Colonic mucosa (tissue), 4 donors: Measurements from ENCODE around the gene SF1. TPM values are rescaled to one million over a fixed set of nuclear protein-coding genes. Genes with fewer than 3 reads are reported as not detected.

Source experiments
- DNase-seq: peaks from one replicate; pipeline ENCODE4 v3.0.0-alpha.2; 2020
- H3K27ac ChIP-seq: fragments of 200-600 bp; one replicate; pipeline ENCODE4 v1.8.0; 2021
- H3K27me3 ChIP-seq: fragments of 200-600 bp; one replicate; pipeline ENCODE4 v1.8.0; 2021
- H3K36me3 ChIP-seq: fragments of 200-600 bp; one replicate; pipeline ENCODE4 v1.8.0; 2021
- H3K4me1 ChIP-seq: fragments of 200-600 bp; one replicate; pipeline ENCODE4 v1.8.0; 2021; ENCODE audit warnings: mild to moderate bottlenecking
- H3K4me3 ChIP-seq: fragments of 200-600 bp; one replicate; pipeline ENCODE4 v1.8.0; 2021
- H3K9ac ChIP-seq, 2 donors: one replicate each; pipeline ENCODE4 v1.7.0; 2013; ENCODE audit warnings: control low read depth in 2 of 2, low read depth in 2 of 2, low read length in 2 of 2
- H3K9me3 ChIP-seq: fragments of 200-600 bp; one replicate; pipeline ENCODE4 v1.8.0; 2021
- intact Hi-C: fragments of 100-400 bp; cut with DNase I; formaldehyde crosslinking; loops from one replicate; pipeline ENCODE4 v1.14.1; 2022
- total RNA-seq, 2 donors: library from RNA; stranded (reverse); fragmentation: NEBNext Ultra II Directional in 1 of 2; extraction: Animal tissue kit (Norgen Biotek cat#: 25700) in 1 of 2; gene quantifications; one replicate each; pipeline ENCODE4 v1.2.1, GENCODE V29; 2021
- TF ChIP-seq, protein P1 (sequence below): fragments of 200-600 bp; IDR thresholded peaks from one replicate; pipeline ENCODE4 v1.8.0; 2022; ENCODE audit warnings: antibody characterized with exemption, mild to moderate bottlenecking
- donor health status: healthy.
- donor health status: DM: no; HTN: no; CAD: no.
- donor health status: DM: no; HTN: no; CAD: no.

SF1 gene, protein sequence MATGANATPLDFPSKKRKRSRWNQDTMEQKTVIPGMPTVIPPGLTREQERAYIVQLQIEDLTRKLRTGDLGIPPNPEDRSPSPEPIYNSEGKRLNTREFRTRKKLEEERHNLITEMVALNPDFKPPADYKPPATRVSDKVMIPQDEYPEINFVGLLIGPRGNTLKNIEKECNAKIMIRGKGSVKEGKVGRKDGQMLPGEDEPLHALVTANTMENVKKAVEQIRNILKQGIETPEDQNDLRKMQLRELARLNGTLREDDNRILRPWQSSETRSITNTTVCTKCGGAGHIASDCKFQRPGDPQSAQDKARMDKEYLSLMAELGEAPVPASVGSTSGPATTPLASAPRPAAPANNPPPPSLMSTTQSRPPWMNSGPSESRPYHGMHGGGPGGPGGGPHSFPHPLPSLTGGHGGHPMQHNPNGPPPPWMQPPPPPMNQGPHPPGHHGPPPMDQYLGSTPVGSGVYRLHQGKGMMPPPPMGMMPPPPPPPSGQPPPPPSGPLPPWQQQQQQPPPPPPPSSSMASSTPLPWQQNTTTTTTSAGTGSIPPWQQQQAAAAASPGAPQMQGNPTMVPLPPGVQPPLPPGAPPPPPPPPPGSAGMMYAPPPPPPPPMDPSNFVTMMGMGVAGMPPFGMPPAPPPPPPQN
- 100 to 1,000 TPM; 164 to 220 TPM for total RNA-seq

DNA sequence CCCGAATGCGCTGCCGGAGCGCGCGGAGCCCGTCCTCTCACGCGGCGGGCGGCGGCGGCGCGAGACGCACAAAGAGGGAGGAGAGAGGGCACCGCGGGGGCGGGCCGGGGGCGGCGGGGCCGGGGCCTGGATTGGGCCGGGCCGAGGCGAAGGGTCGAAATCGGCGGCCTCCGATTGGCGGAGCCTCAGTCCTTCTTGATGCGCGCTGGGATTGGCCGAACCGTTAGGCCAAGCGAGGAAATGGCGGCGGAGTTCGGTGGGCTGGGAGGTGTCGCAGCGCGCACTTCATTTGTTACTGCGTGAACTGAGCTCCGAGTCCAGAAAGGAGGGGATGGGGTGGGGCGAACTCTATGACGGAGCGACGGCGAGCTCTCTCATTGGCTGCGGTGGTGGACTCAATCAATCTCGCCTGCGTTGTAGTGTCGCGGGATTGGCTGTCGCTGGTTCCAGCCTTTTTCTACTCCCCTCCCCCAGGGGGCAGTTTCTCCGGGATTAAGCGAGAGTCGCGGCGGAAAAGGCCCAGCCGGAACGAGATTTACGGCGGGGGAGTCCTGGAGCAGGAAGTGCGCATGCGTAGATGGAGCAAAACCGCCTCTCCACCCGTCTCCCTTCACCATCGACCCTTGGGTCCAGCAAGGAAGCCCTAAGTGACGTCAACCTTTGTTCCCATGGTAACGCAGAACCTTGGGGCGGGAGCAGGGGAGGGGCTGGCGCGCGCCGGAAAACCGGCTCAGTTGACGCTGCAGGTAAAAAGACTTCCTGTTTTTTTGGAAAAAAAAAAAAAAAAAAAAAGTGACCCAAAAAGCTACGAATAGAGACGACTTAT lies at the start of gene SF1:
SF1 (minus strand) TSS at position 70 of the 826 bp plus-strand sequence. CDS start 150 bp downstream, outside the sequence.
- DNase-seq, result peak; percentile 99

DNA sequence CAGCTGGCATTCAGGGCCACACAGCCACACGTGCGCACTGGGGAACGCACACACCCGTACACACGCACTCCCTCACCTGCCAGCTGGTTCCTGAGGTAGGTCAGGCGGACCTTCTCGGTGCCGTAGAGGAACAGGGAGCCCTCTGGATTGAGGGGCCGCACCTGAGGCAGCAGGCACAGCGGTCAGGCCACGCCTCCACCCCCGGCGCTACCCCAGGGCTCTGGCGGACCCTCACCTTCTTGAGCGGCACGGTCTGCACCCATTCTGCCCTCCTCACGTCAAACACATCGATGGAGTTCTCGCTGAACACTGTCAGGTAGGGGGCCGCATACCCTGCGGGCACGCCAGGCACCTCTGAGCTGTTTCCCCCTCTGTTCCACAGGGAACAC lies 49.1 kb upstream of the SF1 start:
- TF ChIP-seq, protein P1, sequence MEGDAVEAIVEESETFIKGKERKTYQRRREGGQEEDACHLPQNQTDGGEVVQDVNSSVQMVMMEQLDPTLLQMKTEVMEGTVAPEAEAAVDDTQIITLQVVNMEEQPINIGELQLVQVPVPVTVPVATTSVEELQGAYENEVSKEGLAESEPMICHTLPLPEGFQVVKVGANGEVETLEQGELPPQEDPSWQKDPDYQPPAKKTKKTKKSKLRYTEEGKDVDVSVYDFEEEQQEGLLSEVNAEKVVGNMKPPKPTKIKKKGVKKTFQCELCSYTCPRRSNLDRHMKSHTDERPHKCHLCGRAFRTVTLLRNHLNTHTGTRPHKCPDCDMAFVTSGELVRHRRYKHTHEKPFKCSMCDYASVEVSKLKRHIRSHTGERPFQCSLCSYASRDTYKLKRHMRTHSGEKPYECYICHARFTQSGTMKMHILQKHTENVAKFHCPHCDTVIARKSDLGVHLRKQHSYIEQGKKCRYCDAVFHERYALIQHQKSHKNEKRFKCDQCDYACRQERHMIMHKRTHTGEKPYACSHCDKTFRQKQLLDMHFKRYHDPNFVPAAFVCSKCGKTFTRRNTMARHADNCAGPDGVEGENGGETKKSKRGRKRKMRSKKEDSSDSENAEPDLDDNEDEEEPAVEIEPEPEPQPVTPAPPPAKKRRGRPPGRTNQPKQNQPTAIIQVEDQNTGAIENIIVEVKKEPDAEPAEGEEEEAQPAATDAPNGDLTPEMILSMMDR, result no peak
- Histone ChIP-seq H3K36me3 (no peaks in the 10 kb centered on the region), H3K9ac (no peak overlapping the region), H3K4me3 (no peak overlapping the region), H3K9me3 (no peaks in the 10 kb centered on the region), H3K4me1 (no peaks in the 10 kb centered on the region), H3K27me3 (no peaks in the 10 kb centered on the region), H3K27ac (no peak overlapping the region)
- intact Hi-C loops, result no loop called here
- DNase-seq, result no peak

More for the DNA sequence above, at the start of gene SF1:
- Histone ChIP-seq H3K27ac (peak within 1 kb of the TSS; percentile 96), H3K4me3 (peak within 1 kb of the TSS; percentile 72), H3K4me1 (peaks cover 9% of the 10 kb centered on the region), H3K9me3 (no peaks in the 10 kb centered on the region), H3K27me3 (no peaks in the 10 kb centered on the region), H3K36me3 (peaks cover 14% of the 10 kb centered on the region), H3K9ac (peak within 1 kb of the TSS; percentile 78 to 97)
- TF ChIP-seq, protein P1, result no peak
- intact Hi-C loops, result no loop called here

DNA sequence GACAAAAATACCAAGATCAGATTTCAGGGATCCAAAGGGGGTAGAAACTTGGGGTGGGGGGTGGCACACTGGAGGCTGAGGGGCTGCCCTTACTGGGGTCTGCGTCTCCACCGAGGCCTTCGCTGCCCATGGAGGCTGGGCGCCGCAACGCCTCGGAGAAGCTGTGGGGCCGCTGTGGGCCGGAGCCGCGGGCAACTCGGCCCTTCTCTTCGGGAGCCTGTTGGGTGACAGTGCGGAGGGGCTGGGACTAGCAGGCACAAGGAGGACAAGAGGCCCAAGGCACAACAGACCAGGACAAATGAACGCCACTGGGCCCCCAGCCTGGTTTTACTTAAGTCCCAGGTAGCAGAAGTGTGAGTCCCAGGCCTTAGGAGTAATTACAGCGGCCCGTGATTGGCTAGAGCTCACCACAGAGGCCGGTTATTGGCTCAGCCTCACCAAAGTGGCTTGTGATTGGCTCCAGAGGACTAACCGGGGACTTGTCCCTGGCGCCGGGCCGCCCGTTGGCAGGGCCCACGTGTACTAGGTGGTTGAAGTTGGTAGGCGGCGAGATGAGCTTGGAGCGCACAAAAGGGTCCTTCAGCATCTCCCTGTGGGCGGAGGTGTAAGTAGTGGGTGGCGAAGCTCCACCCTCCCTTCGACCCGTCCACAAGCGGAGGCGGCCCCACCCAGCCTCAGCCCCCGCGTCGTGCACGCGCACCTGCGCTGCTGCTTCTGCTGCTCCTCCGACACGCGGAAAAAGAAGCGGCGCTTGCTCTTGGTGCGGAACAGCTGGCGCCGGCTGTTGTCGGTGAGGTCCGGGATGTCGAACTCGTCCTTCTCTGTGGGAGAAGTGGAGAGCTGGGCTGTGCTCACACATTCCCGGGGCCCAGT lies 48.5 kb upstream of the SF1 start:
- Histone ChIP-seq H3K27me3 (no peaks in the 10 kb centered on the region), H3K4me1 (no peaks in the 10 kb centered on the region), H3K36me3 (no peaks in the 10 kb centered on the region), H3K9ac (no peak overlapping the region), H3K9me3 (no peaks in the 10 kb centered on the region), H3K27ac (no peak overlapping the region), H3K4me3 (no peak overlapping the region)
- intact Hi-C loops, result no loop called here
- TF ChIP-seq, protein P1, result no peak
- no peak for DNase-seq

DNA sequence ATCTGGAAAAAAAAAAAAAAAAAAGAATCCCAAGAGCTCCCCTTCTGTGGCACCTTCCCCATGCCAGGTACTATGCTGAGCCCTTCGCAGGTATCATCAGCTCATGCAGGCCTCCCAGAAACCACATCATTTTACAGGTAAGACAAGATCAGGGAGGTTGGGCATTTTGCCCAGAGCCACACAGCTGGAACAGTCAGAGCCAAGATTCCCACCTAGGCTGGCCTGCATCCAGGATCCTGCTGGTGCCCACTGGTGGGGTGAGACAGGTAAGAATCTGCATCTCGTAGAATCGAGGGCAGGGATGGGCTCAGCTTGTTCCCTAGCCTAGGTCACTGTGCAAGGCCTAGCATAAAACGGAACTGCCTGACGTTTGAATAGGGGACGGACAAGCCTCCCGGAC lies 47.7 kb upstream of the SF1 start:
- Histone ChIP-seq H3K27ac (no peak overlapping the region), H3K27me3 (no peaks in the 10 kb centered on the region), H3K9ac (no peak overlapping the region), H3K4me3 (no peak overlapping the region), H3K9me3 (no peaks in the 10 kb centered on the region), H3K36me3 (no peaks in the 10 kb centered on the region), H3K4me1 (no peaks in the 10 kb centered on the region)
- no peak for DNase-seq
- intact Hi-C loops, result no loop called here
- TF ChIP-seq, protein P1, result no peak
